Kidney capillary endothelial cell (primary cell): ENCODE measurements around the gene KDM4F.

Experiments used
- DNase-seq: peaks from one replicate; pipeline ENCODE4 v3.0.0-alpha.2; 2018; ENCODE audit warnings: low spot score

Gene KDM4F

GRCh38 chr11:95091663-95092180, 42.5 kb downstream of the KDM4F start:
- no peak for DNase-seq

GRCh38 chr11:95092549-95093324, 43.5 kb downstream of the KDM4F start:
- DNase-seq: peak; percentile 58

- DNase-seq: no peak
Observed at GRCh38 chr11:95093548-95093947, 44.3 kb downstream of the KDM4F start.

GRCh38 chr11:95095858-95096587, 46.8 kb downstream of the KDM4F start:
- DNase-seq: no peak

- DNase-seq: no peak
Observed at GRCh38 chr11:95097209-95097608, 48.0 kb downstream of the KDM4F start.

GRCh38 chr11:95098826-95099225, 49.6 kb downstream of the KDM4F start:
- no peak for DNase-seq

- no peak for DNase-seq
Observed at GRCh38 chr11:95100191-95100648, 51.0 kb downstream of the KDM4F start.
